ENCODE data around the gene ANTXR1.

GRCh38 chr2:69030800-69031428 lies 17.9 kb downstream of the ANTXR1 start:
- TF ChIP-seq NKRF (IDR thresholded peaks at IDR 0.05; ENCODE audit: borderline replicate concordance) (no peak), ZFX (CRISPR knock-in tag; IDR thresholded peaks at IDR 0.05) (no peak), ETS1 (conservative IDR thresholded peaks at IDR 0.05; ENCODE audit: control insufficient read depth, low read depth, low read length) (no peak), EZH2 (IDR thresholded peaks at IDR 0.05; ENCODE audit: borderline replicate concordance, low read depth, low read length) (no peak), ATF3 (IDR thresholded peaks at IDR 0.05) (no peak), ATF3 (CRISPR knock-in tag; conservative IDR thresholded peaks at IDR 0.05) (no peak), POLR2AphosphoS5 (IDR thresholded peaks at IDR 0.05; ENCODE audit: control insufficient read depth, insufficient read depth, low read depth, low read length) (no peak), DPF2 (IDR thresholded peaks at IDR 0.05) (no peak), ZNF224 (CRISPR knock-in tag; IDR thresholded peaks at IDR 0.05) (no peak), ZNF592 (IDR thresholded peaks at IDR 0.05) (no peak), JUNB (CRISPR knock-in tag; conservative IDR thresholded peaks at IDR 0.05) (no peak), REST (IDR thresholded peaks at IDR 0.05; ENCODE audit: borderline replicate concordance) (no peak), REST (CRISPR knock-in tag; IDR thresholded peaks at IDR 0.05; ENCODE audit: low read depth) (no peak)
